Measurements from ENCODE around the gene UPP2.
A peak's percentile ranks its signal among the peaks of the same experiment; 100 is the strongest.

UPP2 gene

GRCh38 chr2:158112992-158113391 lies 11.3 kb downstream of the UPP2 start:
- peak; percentile 10 for DNase-seq

DNA sequence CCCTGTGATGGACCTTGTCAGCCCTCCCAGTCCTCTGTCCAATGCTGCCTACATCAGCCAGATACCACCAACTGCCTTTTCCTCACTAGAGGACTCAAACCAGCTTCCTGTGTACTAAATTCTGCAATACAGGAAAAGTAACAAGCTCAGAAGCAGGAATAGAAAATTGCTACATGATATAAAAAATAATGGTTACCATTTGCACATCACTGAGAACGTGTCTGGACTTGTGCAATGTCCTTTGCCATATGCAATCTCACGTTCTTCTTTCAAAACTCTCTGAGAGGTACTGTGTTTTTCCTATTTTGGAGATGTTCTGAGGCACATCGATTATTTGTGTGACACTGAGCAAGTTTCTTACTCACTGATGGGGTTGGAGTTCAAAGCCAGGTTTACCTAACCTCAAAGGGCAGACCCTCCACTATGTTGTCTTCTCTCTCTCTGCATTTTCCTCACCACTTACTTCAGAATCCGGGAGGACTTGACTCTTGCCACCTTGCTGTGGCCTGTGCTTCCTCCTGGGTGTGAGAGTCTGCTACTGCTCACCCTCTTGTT lies 12.1 kb downstream of the UPP2 start:
- DNase-seq = no peak

GRCh38 chr2:158114516-158114915 lies 12.8 kb downstream of the UPP2 start:
- no peak for DNase-seq

- no peak for DNase-seq
Measured at GRCh38 chr2:158115202-158115767, 13.6 kb downstream of the UPP2 start.

DNA sequence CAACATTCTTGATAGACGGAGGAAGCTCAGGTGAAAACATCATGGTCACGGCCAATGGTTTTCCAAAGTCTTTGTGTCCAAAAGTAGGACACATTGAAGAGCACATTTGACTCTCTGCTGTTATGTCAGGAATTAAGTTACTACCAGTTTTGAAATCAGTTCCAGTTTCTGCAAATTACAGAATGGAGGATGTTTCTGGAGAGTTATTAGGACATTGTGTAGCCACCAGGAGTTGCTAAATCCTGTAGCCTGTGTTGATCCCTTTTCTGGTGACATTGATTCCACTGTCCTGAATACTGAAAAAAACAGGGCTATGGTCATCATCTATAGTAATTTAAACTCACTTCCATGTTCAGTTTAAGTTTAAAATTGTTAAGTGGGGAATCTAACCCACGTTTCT lies 15.3 kb downstream of the UPP2 start:
- no peak for DNase-seq

DNA sequence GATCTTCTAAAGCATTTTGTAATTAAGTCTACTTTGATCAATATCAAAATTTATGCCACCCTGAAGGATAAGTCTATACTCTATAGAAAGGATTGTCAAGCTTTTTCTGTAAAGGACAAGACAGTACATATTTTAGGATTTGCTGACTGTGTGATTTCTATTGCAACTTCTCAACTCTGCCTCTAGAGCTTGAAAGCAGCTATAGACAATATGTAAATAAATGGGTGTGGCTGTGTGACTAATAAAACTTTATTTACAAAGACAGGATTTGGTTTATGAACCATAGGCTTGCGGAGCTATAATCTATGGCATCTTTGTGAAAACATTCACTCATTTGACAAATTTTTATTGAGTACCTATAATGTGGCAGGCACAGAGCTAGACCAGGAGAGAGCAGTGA lies 18.4 kb downstream of the UPP2 start:
- DNase-seq = no peak

DNA sequence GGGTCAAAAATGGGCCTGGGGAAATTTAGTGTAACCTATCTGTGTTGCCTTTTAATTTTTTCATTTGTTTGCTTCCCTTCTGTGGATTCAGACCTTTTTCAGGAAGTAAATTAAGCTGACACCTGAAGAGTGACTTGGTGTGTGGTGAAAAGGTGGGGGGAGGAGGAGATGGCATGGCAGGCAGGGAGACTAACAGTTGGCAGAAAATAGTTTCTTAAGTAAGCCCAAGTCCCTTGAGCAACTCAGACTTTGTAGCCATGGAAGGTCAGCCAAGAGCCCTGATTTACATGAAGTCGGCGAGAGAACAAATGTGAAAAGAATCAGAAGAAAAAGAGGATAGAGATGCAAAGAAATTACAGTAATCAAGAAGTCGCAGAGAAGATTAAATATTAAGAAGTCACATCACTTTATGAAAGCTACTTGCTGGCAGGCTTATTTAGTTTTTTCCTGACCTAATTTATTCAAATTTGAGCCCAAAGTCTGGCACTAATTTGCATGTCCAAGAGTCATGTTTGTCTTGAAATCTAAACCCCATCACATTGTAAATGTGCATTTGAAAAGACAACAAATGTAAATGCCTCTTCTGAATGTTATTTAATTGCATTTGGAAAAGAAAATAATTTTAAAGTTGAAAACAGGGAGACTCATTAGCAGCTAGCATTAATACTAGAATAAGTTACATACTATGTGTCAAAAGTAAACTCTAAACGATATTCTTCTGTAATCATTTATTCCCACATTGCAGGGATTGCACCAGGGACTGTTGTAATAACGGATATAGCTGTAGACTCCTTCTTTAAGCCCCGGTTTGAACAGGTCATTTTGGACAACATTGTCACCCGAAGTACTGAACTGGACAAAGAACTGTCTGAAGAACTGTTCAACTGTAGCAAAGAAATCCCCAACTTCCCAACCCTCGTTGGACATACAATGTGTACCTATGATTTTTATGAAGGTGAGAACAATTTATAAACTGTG lies 19.3 kb downstream of the UPP2 start:
- no peak for DNase-seq

DNA sequence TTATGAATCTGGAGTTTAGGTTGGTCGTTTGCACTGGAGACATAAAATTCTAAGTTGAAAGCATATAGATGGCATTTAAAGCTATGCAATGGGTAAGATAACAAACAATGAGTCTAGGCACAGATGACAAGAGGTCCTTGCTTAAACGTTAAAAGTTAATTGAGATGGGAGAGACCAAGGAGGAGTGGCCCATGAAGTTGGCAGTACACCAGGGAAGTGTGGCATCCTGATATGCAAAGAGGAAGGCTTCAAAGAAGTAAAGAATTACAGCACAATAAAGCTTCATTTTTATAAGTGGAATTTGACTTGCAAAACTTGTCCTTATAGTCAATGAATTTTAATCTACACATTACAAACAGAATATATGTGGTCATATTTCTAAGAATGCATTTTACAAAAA lies 23.2 kb downstream of the UPP2 start:
- no peak for DNase-seq

DNA sequence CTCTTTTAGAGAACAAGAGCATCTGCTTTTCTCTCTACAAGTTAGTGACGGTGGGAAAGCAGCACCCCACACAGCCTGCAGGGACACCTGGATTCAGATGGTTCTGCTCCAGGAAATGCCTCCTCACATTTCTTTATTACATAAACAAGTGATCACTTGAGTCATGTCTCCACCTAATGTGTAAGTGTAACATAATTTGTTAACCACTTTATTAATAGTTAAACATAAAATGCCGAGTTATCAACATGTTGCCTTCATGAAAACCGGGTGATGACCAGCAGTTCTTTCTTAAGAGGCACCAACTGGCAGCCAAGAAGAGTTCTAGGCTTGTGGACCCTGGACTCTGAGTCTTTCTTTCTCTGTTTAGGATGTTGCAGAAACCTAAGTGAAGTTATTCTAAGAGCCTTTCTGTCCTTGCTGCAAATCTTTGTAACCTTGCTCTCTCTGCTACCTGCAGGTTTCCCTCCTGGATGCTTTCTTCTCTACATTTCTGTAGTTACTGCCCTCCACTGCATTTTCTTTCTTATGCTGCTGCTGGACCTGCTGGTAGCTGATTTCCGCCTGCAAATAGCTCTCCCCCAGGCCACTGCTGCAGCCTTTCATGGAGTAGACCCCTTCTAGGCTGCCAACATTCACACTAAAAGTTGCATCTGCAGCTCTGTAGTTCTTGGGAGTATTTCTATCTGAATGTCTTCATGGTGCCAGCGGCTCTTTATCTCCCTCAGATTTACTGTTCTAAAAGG lies 24.3 kb downstream of the UPP2 start:
- DNase-seq = no peak

GRCh38 chr2:158127380-158127804 lies 25.7 kb downstream of the UPP2 start:
- no peak for DNase-seq

GRCh38 chr2:158128168-158128973 lies 26.7 kb downstream of the UPP2 start:
- DNase-seq = no peak

DNA sequence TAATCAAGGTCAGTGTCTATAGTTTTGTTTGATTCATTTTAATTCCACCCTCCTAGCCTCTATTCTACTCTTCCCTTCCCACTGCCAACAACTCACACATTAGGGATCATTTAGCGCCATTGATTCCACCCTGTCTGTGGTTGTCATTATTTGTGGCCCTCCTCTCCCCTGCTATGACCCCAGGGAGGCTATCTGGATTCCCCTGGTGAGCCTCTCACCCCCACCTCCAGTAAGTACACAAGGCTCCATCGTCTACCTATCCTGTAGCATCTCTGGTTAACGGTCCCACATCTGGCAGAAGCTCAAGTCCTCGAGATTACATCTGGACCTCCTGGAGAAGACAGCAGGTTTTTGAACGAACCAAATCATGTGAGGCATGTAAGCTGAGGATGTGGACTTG lies 27.4 kb downstream of the UPP2 start:
- DNase-seq = no peak

- no peak for DNase-seq
Measured at GRCh38 chr2:158130832-158131473, 29.3 kb downstream of the UPP2 start.

DNA sequence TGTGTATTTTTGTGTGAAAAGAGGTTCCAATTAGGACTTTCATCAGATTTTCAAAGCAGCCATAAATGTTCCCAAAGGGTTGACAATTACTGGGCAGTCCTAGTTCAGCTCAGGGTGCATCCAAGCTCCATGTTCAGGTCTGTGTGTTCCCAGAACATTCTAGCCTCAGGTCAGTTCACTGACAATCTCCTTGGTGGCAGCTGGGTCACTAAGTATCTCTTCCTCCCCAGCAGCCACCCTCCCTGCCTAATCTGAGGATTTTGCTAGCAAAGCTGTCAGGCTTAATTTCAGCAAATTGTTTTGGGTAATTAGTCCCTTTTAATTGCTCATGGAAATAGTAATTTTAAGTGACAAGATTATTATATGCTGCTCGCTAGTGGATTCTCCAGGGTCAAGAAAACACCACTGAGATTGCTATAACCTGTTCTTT lies 29.8 kb downstream of the UPP2 start:
- no peak for DNase-seq

DNA sequence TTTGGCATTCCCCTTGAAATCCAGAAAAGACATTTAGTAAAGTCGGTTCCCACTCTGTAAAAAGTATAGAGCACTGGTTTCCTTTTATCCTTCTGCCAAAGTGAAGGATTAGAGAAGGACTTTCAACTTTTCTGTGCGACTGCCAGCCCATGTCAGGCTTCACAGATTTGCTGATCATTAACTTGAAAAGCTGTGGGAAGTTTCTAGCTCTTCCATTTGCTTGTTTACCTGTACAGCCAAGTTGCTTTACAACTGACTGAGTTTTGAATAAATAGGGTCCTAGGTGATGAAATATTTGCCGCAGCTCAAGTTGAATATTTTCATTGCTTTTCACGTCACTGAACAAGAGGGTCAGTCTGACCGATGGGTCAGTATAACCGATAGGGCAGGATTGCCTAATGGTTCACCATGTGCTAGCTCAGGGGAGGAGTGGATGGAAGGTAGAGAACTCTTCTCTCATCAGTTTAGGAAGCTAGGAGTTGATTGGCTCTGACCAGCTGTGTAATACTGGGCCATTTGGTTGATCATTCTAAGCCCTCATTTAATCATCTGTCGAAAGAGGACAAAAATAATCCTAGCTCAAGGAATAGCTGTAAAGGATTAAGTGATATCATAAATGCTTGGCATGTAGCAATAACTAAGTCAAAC lies 30.4 kb downstream of the UPP2 start:
- DNase-seq = no peak

GRCh38 chr2:158134055-158134454 lies 32.4 kb downstream of the UPP2 start:
- DNase-seq = no peak

GRCh38 chr2:158134655-158135054 lies 33.0 kb downstream of the UPP2 start:
- no peak for DNase-seq

DNA sequence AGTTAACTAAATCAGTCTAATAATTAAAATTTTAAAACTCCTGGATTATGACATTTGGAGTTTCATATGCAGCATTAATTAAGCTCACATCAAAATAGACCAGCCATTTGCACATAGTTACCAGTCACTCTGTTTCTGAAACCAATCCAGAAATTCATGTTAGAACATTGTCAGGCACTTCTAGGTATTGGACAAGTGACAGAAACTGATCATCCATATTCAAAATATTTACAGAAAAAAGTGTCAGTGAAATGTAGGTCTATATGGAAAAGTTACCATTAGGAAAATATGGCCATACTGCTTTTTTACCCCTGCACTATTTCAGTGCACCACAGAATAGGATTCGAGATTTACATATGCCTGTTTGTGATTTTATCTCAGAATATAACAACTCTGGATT lies 33.4 kb downstream of the UPP2 start:
- no peak for DNase-seq

DNA sequence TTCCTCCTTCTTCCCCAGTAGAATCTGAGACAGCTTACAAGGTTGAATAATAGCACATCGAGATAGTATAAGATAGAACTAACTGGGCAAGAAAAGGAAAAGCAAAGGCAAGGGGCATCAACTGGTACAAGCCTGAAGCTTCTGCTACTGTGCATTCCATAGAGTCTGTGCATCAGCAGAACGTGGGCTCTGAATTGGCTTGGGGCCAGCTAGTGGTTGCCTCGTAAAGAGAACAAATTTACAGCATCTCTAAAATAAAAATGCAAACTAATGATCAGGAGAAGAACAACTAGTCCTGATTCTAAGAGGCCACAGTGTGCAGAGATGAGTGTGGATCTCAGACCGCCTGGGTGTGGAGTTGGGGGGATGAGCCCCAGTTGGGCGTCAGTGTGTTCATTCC lies 36.6 kb downstream of the UPP2 start:
- DNase-seq = no peak

- no peak for DNase-seq
Measured at GRCh38 chr2:158140201-158140600, 38.5 kb downstream of the UPP2 start.

GRCh38 chr2:158142165-158142564 lies 40.5 kb downstream of the UPP2 start:
- peak; percentile 6 for DNase-seq
